GM21390 (cell line): ENCODE data around the gene BMPR1B.

ENCODE experiments used
- ATAC-seq: cut with Tn5 transposase; IDR thresholded peaks from one replicate; pipeline ENCODE4 v1.9.1; 2021; ENCODE audit not compliant: unreplicated experiment

Gene BMPR1B

DNA sequence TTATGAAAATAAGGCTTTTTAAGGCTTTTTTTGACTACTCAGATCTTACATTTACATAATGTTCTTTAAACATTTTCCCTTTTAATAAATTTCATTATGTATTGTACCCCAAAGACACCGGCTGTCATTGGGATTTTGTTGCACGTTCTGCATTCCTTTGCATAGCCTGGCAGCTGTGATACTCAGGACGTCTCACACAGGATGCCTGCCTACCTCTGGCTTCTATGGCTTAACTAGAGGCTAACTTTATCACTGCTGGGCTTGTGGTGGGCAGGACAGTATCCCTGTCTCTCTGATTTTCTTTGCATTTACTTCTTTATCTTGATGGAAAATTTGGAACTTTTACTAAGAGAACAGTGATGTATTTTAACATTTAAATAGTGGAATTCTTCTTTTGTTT is 147.8 kb downstream of the BMPR1B start:
- ATAC-seq, result no peak

DNA sequence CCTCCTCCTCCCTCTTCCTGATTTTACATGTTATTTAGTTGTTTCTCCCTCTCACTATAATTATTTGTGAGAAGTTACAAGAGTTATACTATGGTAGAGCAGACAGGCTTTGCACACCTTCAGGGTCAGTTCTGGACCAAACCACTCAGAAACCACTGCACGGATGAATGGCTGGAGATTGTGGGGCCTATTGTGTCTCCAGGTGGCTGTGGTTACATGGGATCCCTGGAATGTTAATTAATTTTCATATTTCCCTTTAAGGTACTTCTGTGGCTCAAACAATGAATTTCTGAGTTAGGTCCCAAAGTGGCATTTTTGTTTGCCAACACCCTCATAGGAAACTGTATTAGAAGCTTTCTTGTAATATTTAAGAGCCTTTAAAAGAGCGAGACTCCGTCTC is 151.9 kb downstream of the BMPR1B start:
- ATAC-seq, result no peak

DNA sequence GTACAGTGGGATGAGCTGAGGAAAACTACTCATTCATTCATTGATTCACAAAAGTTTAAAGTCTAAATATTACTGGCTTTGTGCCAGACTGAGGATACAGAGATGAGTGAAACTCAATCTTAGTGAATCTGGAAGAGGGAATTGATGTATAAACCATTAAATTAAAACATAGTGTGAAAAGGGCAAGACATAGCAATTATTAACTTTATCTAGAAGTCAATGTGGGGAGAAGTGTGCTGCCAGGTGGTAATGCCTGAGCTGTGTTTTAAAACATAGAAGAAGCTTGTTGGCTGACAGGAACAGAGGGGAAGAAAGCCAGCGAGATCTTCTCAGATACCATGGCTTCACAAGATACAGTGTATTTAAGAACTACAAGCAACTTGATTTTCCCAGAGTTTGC is 153.4 kb downstream of the BMPR1B start:
- no peak for ATAC-seq

DNA sequence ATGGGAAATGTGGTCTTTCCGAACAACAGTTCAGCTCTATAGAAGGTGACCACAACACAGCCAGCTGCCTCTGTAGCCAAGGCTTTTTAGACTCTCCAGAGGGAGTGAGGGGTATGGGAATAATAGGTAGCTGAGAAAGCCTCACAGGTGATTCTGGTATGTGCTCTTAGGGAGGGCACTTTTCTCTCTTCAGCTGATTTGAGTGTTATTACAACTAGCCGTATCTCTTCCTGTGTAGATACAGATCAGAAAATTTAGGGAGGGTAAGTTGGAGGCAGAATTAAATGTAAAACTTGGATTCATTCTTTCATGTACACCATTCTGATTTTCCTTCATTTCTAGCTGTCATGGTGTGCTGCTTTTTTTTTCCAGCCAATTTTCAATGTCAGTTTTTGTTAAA is 154.9 kb downstream of the BMPR1B start:
- ATAC-seq, result no peak

DNA sequence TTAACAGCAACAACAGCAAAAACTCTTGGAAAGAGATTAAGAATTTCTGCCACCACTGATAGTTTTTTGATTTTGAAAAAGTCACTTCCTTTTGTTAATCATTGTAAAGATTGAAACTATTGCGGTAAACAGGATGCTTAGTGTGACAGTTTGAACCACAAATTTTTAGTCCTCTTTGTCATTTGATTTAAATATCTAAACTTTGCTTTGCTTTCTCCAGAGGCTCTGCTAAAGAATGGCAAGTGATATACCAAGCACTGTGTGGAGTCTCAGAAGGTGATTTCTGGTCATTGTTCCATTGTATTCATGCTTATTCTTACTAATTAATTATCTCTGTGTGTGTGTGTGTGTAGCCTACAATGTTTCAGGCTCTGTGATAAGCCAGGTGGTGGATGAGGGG is 155.6 kb downstream of the BMPR1B start:
- peak; percentile 69 for ATAC-seq

DNA sequence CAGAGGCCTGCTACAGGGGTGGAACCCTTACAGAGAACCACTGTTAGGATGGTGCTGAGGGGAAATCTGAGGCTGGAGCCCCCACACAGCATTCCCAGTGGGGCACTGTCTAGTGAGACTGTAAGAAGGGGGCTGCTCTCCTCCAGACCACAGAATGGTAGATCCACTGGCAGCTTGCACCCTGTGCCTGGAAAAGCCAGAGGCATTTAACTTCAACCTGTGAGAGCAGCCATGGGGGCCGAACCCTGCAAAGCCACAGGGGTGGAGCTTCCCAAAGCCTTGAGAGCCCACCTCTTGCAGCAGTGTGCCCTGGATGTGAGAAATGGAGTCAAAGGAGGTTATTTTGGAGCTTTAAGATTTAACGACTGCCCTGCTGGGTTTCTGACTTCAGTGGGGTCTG is 159.4 kb downstream of the BMPR1B start:
- ATAC-seq, result no peak

DNA sequence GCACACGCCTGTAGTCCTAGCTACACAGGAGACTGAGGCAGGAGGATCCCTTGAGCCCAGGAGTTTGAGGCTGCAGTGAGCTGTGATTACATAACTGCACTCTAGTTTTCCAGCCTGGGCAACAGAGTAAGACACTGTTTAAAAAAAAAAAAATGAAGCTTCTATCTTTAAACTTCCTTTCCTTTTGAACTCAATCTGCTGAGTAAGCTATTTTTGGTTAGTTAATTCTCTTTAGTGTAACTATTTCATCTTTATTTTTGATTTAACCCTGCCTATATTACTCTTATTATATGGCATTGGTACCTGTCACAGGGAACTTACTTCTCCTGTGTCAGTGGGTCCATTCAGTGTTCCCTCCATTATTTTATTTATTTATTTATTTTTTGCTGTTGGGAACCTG is 160.8 kb downstream of the BMPR1B start:
- no peak for ATAC-seq

DNA sequence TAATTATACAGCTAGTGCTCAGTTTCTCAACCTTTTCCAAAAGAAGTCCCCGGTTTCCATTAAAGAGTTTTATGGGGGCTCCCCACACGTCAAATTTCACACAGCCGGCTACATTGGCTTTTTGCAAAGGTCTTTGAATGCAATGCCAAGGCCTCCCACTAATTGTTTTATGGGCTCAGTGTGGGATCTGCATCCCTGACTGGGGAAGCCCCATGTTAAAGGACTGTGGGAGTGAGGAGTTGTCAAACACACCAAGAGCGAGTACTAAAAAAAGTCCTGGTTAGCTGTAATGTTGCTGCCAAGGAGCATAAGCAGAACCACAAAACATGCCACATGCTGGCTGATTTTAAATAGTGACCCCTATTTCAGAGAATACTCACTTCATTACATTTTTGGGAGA is 162.6 kb downstream of the BMPR1B start:
- ATAC-seq, result no peak

DNA sequence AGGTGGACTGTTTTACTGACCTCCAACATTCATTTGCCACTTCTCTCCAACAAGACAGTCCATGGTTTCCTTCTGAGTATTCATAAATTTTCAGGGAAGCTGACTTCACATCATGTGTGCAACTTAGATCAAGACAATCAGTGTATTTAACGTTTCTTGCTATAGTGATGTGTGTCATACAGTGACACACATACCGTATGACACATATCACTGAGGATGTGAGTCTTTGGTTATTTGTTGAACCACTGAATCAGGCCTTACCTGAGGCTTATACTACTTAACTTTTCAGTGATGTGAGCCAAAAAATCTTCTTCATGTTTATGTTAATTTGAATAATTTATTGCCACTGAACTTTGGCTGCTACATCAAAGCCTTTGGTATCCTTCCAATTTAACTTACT is 166.8 kb downstream of the BMPR1B start:
- no peak for ATAC-seq

DNA sequence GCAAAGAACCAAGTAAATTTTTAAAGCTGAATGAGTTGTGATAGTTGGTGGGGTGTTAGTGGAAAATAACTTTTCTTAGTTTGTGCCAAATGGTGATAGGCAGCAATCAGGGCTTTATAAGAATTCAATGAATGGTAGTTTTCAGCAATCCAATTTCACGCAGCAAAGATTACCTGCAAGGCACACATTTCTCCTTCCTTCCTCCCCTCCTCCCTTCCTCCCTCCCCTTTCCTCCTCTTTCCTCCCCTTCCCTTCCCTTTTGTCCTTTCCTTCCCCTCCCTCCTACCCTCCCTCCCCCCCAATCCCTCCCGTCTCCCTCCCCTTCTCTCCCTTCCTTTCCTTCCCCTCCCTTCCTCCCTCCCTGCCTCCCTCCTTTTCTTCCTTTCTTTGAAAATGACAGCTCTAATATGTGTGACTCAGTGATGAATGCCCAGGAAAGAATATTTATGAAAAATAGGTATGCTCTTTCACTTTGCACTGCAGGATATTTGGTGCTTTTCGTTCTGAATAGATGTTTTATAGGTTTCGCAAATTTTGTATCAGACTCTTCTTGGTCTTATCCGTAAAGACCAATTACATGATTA is 168.1 kb downstream of the BMPR1B start:
- no peak for ATAC-seq

DNA sequence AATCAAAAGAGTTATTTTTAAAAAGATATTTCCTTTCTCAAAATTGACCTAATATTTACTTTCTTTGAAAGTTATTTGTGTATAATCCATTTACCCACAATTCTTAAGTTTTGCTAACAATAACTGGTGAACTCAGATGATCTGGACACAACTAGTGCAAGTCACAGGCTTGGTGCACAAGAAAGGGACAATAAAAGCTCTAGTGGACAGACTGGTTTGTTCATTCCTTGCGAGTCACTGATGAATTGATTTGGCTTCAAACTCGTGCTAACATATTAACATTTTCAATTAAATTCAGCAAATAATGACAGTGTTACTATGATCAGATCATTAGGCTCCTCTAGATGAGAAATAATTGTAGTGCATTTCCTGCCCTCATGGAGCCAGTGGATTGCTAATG is 169.2 kb downstream of the BMPR1B start:
- ATAC-seq, result no peak

DNA sequence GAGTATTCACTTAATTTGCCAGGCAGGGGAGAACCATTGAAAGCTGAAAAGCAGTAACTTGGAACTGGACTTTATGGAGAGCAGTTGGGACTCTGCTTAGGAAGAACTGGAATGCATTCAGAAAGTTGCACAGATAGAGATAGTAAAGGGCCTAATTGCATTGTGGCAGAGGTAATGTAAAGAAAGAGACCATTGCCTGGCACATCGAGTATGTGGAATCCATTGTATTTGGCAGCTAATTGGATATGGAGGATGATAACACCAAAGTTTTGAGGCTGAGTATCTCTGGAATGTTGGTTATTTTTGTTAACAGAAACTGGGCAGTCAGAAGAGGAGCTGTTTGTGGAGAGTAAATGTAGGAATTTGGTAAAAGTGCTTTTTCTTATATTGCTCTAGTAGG is 169.9 kb downstream of the BMPR1B start:
- ATAC-seq, result no peak

DNA sequence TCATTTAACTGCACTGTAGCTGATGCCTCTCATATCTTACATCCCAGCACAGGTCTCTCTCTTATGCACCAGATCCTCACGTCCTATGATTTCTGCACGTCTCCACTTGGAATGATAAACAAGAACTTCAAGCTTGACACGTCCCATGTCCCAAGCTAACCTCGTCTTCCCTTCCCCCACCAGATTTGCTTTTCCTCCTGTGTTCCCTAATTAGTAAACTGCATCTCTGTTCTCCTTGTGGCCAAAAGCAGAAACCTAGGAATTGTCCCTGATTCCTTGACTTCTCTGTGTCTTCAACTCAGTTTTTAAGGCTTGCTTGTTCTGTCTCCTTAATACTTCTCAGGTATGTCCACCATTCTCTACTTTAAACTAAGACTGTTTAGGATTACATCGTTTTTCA is 171.9 kb downstream of the BMPR1B start:
- ATAC-seq, result no peak

DNA sequence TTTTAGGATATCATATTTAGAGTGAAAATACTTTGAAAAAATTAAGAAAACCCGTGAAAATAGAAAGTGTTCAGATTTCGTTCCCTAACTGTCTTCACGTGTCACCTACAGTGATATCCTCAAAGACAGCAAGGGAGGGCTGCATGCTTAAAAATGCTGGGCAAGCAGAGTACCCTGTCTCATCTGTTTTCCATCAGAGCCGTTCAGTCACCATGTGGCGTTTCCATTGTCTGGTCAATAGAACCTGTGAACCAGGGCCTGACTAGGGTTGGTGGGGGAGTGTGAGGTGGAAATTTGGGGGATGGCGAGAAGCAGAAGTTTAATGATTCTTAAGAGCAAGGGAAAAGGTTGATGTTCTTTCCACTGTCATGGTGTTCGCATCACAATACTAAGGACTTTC is 173.9 kb downstream of the BMPR1B start:
- no peak for ATAC-seq

DNA sequence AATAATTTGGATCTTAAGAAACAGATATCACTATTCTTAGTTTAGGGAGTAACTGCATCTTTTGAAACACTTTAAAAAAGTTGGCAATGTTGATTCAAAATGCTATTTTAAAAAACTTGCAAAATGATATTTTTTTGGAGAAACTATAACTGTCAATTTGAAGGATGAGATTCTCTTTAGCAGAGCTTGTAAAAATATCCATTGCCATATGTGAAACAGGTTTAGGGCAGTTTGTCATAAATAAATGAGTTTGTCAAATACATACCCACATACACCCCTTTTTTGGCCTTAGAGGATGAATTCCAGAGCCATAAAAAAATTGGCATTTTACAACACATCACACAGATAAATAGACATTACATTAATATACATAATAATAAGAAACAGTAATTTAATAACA is 174.6 kb downstream of the BMPR1B start:
- no peak for ATAC-seq

DNA sequence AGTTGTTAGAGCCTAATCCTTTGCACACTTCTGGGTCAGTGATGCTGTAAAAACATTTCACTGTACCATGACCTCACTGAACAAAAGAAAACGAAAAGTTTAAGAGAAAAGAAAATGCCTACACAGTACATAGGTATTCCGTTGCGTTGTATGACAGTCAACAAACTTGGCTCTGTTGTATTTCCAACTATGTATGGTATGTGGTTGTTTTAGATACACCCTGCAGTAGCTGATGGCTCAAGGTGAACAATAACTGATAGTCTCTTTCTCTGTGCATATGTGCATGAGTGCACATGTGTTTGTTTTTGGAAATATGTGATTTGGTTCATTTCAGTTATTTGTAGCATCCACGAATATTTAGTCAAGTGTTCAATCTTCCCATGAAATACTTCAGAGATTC is 176.0 kb downstream of the BMPR1B start:
- no peak for ATAC-seq

DNA sequence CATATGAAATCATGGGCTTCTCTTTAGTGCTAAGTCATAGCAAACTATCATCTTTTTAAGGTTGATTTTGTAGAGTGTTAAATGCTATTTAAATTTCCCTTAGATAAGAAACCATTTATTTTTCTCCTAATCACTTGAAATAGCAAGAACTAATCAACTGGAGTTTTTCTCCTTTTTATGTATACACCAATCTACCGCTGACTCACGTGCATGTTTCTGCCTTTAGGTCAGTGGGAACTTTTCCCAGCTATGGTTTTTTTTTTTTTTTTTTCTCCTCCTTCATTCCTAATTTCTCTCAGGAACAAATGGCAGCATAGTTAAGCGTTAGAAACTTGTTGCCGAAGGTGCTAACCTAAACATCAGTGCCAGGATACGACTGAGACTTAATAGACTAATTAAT is 176.4 kb downstream of the BMPR1B start:
- ATAC-seq, result no peak

DNA sequence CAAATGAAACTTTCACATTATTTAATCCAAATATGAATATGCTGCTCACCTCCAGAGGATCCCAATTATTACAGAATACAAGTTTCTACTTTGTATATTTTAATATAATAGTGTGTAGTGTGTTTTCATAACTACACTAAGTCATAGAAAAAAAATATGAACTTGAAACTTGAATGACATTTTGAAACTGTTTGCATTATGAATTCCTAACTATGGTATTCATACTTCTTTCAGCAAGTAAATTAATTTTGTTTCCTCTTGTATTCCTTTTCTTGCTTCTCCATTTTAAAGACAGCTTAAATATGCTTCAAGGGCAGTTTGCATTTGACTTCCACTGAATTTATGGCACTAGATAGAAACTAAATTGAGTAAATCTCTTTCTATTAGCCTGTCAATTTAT is 177.1 kb downstream of the BMPR1B start:
- no peak for ATAC-seq

DNA sequence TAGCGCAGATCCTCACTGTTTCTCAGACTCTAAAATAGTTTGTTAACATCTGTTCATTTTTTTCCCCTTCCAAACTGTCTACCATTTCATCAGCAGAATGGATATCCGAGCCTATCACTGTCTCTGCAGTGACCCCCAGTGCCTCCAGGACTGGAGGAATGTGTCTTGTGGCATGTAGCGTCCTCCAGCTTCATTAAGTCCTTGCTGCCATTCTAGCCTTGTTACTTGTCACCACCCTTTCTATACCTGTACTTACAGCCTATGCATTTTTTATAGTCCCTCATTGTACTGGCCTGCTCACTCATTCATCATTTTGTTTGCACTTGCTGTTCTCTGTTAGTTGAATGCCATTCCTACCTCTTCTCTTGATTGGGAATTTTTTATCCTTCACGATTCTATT is 179.1 kb downstream of the BMPR1B start:
- no peak for ATAC-seq

DNA sequence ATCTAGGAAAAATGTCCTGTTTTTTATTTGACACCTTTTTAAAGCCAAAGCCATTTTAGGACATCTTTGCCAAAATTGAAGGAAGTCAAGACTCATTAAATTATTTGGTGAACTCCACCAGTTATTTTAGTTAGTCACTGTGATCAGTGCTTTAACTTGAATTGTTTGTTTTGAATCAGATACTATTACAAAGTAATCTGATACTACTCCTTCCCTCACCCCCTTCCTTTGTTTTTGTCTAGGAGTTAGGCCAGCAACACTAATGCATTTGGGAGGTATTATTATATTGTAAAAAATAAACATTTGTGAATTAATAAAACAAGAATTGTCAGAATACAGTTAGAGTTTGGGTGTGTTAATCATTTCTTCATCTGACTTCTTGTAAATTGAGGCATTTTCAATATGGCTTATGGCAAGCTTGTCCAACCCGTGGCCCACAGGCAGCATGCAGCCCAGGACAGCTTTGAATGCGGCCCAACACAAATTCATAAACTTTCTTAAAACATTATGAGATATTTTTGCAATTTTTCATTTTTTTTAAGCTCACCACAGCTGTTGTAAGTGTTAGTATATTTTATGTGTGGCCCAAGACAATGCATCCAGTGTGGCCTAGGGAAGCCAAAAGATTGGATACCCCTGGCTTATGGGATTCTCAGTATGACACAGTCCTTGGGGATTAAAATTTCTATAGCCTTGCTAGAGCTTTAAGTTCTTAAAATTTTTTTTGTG is 182.2 kb downstream of the BMPR1B start:
- no peak for ATAC-seq

DNA sequence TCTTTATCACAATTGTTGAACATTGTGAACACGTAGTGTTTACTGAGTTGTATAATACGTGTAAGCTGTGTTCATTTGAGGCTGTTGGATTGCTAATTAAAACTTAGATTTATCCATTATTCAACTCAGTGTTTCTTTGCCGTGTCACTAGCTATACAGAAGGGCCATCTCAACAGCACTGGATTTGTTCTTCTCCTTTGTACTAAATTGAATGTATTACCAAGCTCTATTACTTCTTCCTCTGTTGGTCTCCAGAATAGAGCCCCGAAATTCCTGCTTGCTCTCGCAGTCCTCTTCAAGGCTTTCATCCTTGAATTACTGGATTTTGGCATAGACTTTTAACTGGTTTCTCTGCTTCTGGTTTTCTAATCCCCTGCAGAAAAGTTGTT is 182.8 kb downstream of the BMPR1B start:
- ATAC-seq, result no peak

DNA sequence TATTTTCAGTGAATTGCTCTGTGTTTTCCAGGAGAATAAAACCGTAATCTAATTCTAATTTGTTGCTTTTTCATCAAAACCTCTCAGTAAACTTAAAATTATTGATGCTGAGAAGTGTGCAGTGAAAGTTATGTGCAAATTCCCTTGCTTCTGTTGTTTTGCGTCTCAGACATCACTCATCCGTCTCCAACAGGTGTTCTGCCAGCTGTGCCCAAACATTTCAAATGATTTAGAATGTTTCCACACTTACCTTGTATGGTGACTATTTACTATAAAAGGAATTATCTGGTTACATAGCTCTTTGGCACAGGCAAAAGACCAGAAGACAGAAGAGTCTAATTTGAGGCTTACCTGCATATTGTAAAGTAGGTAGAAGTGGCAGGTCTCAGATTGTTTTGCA is 184.0 kb downstream of the BMPR1B start:
- no peak for ATAC-seq

DNA sequence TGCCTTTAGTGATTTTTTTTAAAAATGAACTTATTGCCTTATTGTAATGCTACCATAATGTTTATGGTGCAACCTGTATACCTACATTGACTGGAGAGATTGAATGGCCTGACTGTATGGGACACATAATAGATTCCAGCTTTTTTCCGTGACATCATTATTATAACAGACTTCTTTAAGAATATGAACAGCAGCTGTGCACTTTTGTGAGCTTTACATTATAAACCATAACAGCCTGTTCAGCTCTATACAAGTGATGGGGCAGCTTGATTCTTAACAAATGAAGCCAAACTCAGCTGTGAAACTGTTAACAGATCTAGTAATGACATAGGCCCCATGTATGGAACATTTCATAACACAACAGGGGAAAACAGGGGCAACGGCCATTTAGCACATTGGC is 187.0 kb downstream of the BMPR1B start:
- no peak for ATAC-seq
